Activated naive CD8-positive, alpha-beta T cell treated with anti-CD3 and anti-CD28 coated beads for 36 hours (primary cell): ENCODE measurements around the gene GORAB. TPM values are rescaled to one million over a fixed set of nuclear protein-coding genes. Genes with fewer than 3 reads are reported as not detected.

Experiments used
- DNase-seq: peaks from one replicate; pipeline ENCODE4 v3.0.0; 2021
- H3K27ac Mint-ChIP-seq: one replicate; pipeline ENCODE4 v1.8.0; 2022; ENCODE audit warnings: mild to moderate bottlenecking, moderate library complexity, mixed read lengths
- H3K27me3 Mint-ChIP-seq: one replicate; pipeline ENCODE4 v1.8.0; 2022; ENCODE audit warnings: mild to moderate bottlenecking, mixed read lengths
- H3K36me3 Mint-ChIP-seq: one replicate; pipeline ENCODE4 v1.8.0; 2021; ENCODE audit warnings: mild to moderate bottlenecking, mixed read lengths
- H3K4me1 Mint-ChIP-seq: one replicate; pipeline ENCODE4 v1.8.0; 2021; ENCODE audit warnings: mixed read lengths
- H3K4me3 Mint-ChIP-seq: one replicate; pipeline ENCODE4 v1.8.0; 2022; ENCODE audit warnings: mild to moderate bottlenecking, moderate library complexity, mixed read lengths
- H3K9me3 Mint-ChIP-seq: one replicate; pipeline ENCODE4 v1.8.0; 2022; ENCODE audit warnings: mixed read lengths
- total RNA-seq, 2 experiments: library from RNA; stranded (reverse); gene quantifications; one replicate each; pipeline ENCODE4 v1.2.3, GENCODE V29; 2021

Gene GORAB, protein sequence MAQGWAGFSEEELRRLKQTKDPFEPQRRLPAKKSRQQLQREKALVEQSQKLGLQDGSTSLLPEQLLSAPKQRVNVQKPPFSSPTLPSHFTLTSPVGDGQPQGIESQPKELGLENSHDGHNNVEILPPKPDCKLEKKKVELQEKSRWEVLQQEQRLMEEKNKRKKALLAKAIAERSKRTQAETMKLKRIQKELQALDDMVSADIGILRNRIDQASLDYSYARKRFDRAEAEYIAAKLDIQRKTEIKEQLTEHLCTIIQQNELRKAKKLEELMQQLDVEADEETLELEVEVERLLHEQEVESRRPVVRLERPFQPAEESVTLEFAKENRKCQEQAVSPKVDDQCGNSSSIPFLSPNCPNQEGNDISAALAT
- total RNA-seq, result 10 to 100 TPM; 11.4 to 13.6 TPM

DNA sequence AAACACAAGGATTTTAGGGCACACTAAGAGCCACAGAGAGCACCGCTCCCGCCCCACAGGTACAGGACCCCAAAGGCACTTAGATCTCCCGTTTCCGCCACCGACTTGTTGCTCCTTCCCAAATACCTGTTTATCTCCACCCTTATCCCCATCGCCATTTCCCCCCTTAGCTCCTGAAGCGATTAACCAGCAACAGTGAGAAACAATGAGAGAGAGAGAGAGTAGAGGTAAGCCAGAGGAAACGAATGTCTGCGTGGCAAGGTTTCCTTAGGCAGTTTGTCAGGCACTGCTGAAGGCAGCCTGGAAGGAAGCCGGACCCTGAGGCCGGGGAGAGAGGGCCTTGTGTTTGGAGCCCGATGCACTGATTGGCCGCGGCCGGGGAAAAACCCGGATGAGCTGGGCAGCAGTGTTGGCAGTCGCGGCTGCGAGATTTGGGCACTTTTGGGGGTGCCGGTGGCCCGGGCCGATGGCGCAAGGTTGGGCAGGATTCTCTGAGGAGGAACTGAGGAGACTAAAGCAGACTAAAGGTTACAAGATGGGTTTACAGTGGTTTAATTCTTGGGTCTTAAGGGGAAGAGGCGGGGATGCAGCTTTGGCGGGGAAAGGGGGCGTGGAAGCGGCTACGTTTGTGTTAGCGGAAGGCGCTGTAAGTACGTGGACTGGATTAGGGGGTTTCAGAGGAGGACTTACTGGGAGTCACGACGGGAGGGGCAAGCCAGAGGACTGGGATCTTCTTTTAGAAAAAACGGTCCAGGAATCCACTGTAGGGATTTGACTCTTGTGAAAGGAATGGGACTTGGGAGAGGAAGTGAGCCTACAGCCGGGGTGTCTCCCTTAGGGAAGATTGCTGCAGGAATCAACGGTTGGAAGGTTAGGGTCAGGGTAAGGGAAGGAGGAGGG, at the start of gene GORAB:
TSS of gene GORAB (plus strand) at position 409 of the 900 bp plus-strand sequence. CDS start at position 467, 58 bp downstream.
- peak; percentile 88 for DNase-seq
- Mint-ChIP-seq H3K27me3 (peaks cover 4% of the 10 kb centered on the region), H3K4me3 (no peak within 1 kb of the TSS), H3K4me1 (peaks cover 15% of the 10 kb centered on the region), H3K9me3 (no peaks in the 10 kb centered on the region), H3K27ac (no peak within 1 kb of the TSS), H3K36me3 (peaks cover 14% of the 10 kb centered on the region)

DNA sequence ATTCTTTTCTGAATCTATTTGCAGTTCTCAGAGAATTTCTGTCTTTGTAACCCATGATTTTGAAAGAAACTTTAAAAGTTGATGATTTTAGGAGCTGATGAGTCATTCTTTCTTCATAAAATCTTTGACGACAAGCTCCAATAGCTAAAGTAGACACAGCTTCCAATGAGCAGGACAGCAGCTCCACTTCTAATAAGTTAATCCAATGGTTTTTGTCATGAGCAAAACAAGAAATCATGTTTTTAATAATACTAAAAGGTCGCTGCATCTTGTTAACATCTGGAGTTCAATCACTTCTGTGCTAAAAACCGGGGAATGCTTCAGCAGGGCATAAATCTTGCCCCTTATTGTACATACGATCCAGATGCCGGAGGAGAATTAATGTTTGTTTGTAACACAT, 48.9 kb upstream of the GORAB start:
- Mint-ChIP-seq H3K27me3 (peaks cover 22% of the 10 kb centered on the region), H3K4me1 (no peaks in the 10 kb centered on the region), H3K4me3 (no peak overlapping the region), H3K9me3 (no peaks in the 10 kb centered on the region), H3K27ac (no peak overlapping the region), H3K36me3 (no peaks in the 10 kb centered on the region)
- DNase-seq, result no peak

DNA sequence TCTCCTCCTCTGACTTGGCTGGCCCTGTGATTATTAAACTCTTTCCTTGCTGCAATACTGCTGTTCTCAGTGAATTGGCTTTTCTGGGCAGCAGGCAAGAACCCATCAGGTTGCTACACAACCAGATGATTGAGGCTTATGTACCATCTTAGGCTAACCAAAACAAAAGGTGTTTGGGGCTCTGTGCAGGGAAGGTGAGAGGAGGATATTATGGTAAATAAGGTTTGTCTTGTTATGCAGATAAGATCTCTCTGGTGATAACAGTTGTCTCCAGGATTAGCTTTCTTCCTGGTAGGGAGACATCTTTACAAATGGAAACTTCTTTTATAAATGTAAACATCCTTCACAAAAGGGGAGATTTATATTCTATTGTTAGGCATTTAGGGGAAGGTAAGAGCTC, 44.5 kb upstream of the GORAB start:
- no peak overlapping the region for H3K27ac Mint-ChIP-seq
- no peak overlapping the region for H3K4me3 Mint-ChIP-seq
- no peaks in the 10 kb centered on the region for H3K4me1 Mint-ChIP-seq
- H3K9me3 Mint-ChIP-seq, result no peaks in the 10 kb centered on the region
- no peak for DNase-seq
- H3K27me3 Mint-ChIP-seq, result peaks cover 23% of the 10 kb centered on the region
- no peaks in the 10 kb centered on the region for H3K36me3 Mint-ChIP-seq

DNA sequence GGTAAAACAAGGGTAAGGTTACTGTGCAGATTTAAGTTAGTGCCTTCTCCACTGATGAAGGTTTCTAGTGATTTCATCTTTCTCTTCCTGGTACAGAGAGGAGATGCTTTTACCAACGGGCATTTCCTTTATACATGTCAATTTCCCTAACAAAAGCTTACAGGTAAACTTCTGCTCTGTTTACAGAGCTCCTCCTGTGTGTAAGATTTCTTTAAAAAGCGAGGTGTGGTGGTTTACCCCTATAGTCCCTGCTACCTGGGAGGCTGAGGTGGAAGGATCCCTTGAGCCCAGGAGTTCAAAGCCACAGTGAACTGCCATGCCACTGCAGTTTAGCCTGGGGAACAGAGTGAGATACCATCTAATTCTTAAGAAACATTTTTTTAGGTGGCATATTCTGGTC, 40.7 kb upstream of the GORAB start:
- peaks cover 29% of the 10 kb centered on the region for H3K27me3 Mint-ChIP-seq
- H3K4me1 Mint-ChIP-seq, result peaks cover 6% of the 10 kb centered on the region
- no peak overlapping the region for H3K4me3 Mint-ChIP-seq
- no peak overlapping the region for H3K27ac Mint-ChIP-seq
- no peaks in the 10 kb centered on the region for H3K9me3 Mint-ChIP-seq
- no peak for DNase-seq
- H3K36me3 Mint-ChIP-seq, result no peaks in the 10 kb centered on the region

DNA sequence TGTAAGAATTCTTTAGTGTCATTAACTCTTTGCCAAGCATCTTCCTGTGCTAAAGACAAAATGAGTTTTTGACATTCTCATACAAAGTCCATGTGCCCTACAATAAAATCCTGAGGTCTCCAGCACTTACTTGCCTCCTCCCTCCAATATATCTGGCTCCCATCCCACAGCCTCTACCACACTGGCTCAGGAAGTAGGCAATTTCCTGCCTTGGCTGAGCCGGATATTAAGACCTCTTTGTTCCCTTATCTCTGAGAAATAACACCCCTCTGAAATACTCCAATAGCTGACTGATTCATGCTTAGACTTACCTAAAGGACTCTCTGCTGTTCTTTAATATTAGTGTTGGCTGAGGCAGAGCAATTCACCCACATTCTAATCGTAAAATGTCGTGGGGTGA, 37.6 kb upstream of the GORAB start:
- H3K9me3 Mint-ChIP-seq, result no peaks in the 10 kb centered on the region
- H3K27me3 Mint-ChIP-seq, result peaks cover 24% of the 10 kb centered on the region
- no peak overlapping the region for H3K27ac Mint-ChIP-seq
- H3K4me1 Mint-ChIP-seq, result peaks cover 6% of the 10 kb centered on the region
- H3K36me3 Mint-ChIP-seq, result no peaks in the 10 kb centered on the region
- DNase-seq, result no peak
- H3K4me3 Mint-ChIP-seq, result no peak overlapping the region

DNA sequence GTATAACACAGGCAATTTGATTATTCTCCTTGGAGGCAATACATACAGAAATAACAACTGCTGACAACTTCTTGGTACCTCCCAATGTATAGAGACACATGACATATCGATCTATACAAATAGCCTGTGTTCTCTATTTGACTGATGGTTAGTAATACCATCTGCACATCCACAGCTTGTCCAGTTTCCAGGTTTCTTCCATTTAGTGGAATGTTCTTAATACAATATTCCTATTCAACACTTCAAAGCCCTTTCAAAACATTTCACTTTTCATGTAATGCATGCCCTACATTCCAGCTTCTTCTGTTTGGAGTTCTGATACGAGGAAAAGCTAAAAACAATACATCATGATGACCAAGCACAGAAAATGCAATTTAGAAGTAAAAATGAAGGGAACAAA, 37.0 kb upstream of the GORAB start:
- no peak overlapping the region for H3K27ac Mint-ChIP-seq
- H3K4me3 Mint-ChIP-seq, result no peak overlapping the region
- no peaks in the 10 kb centered on the region for H3K9me3 Mint-ChIP-seq
- H3K4me1 Mint-ChIP-seq, result peaks cover 6% of the 10 kb centered on the region
- no peaks in the 10 kb centered on the region for H3K36me3 Mint-ChIP-seq
- no peak for DNase-seq
- peaks cover 24% of the 10 kb centered on the region for H3K27me3 Mint-ChIP-seq

DNA sequence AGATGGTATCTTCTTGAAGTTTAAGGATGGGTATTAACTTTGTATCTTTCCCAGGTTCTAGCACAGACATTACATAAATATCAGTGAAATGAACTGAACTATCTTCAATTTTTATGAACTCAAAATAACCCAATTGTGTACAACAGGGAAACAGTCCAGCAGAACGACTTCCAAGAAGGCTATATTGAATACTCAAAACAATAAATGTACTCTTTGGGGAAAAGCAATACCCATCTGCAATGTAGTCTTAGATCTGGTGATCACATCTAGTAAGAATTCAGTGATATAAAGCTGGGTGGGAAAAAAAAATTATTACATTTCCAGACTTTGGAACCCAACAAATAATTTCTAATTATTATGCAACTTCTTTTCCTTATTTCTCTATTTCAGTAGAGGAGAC, 33.1 kb upstream of the GORAB start:
- no peaks in the 10 kb centered on the region for H3K36me3 Mint-ChIP-seq
- DNase-seq, result no peak
- H3K27ac Mint-ChIP-seq, result no peak overlapping the region
- peaks cover 6% of the 10 kb centered on the region for H3K4me1 Mint-ChIP-seq
- peaks cover 29% of the 10 kb centered on the region for H3K27me3 Mint-ChIP-seq
- H3K9me3 Mint-ChIP-seq, result no peaks in the 10 kb centered on the region
- no peak overlapping the region for H3K4me3 Mint-ChIP-seq

DNA sequence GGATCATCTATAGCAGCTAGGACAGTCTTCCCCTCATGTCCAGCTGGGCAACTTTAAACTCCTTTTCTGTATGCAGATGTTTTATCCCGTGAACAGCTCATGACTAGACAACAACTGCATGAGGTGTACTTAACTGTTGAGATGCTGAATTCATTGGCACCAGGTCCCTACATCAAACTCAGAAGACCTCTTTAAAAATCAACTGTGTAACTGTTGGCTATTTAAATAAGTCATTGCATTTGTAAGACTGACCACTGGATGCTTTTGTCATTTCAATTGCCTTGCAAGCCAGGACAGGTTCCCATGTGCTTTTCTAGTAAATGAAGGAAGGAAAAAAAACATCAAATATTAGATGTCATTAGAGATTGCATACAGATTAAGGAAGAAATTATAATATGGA, 28.3 kb upstream of the GORAB start:
- Mint-ChIP-seq H3K27me3 (peaks cover 36% of the 10 kb centered on the region), H3K4me1 (no peaks in the 10 kb centered on the region), H3K4me3 (no peak overlapping the region), H3K9me3 (peaks cover 6% of the 10 kb centered on the region), H3K36me3 (no peaks in the 10 kb centered on the region), H3K27ac (no peak overlapping the region)
- no peak for DNase-seq

DNA sequence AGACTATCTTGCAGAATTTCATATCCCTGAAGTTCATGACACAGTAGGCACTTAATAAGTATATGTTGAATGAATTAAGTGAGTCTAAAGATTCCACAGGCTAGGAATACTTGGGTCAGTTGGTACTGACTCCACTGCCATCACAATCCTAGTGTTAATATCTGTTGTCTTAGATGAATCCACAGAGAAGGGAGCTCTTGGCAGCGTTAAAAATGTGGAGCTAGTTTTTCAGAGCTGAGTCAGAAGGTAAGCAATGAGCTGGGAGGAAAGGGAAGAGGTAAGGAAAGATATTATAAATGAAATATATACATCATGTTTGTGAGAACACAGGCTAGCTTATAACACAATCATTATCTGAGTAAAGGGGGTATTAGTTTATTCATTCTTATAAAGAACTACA, 21.8 kb upstream of the GORAB start:
- peaks cover 2% of the 10 kb centered on the region for H3K4me1 Mint-ChIP-seq
- H3K27ac Mint-ChIP-seq, result no peak overlapping the region
- H3K36me3 Mint-ChIP-seq, result no peaks in the 10 kb centered on the region
- no peak for DNase-seq
- H3K9me3 Mint-ChIP-seq, result peaks cover 3% of the 10 kb centered on the region
- peaks cover 25% of the 10 kb centered on the region for H3K27me3 Mint-ChIP-seq
- no peak overlapping the region for H3K4me3 Mint-ChIP-seq

DNA sequence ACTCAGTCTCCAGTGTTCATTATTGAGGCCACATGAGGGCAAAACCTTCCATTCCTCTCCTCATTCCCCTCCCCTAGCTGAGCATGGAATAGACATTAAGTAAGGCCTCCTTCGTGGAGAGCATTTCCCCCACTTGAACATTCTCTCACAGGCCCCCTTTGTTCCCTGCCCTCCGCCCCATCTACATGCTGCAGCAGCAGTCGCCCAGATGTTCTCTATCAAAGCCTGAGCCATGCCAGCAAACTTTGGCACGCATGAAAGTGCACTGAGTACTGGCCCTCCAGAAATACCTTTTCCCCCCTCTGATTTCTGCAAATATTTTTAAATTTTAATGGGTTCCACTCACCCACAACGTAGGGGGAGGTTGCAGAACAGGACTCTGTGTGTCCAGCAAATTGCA, 20.9 kb upstream of the GORAB start:
- DNase-seq, result no peak
- no peaks in the 10 kb centered on the region for H3K9me3 Mint-ChIP-seq
- peaks cover 19% of the 10 kb centered on the region for H3K27me3 Mint-ChIP-seq
- H3K4me1 Mint-ChIP-seq, result peaks cover 2% of the 10 kb centered on the region
- no peak overlapping the region for H3K27ac Mint-ChIP-seq
- no peak overlapping the region for H3K4me3 Mint-ChIP-seq
- H3K36me3 Mint-ChIP-seq, result no peaks in the 10 kb centered on the region

DNA sequence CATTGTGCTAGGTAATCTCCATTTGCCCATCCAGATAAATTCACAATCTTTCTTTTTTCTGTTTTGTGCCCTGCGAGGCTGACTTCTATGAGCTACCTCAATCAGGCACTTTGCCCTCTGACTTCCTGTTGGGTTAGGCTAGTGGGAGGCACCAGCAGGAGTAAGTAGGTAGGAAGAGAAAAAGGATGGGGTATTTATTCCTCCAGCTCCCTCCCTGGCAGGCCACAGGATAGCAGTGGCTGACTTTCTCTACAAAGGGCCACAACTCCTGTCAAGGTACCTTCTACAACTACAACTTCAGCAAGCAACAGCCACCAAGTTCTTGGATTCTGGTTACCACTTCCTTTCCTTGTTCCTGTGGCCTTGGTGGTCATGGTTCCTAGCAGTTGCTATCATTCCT, 18.8 kb upstream of the GORAB start:
- Mint-ChIP-seq H3K27ac (no peak overlapping the region), H3K27me3 (peaks cover 7% of the 10 kb centered on the region), H3K9me3 (no peaks in the 10 kb centered on the region), H3K4me3 (no peak overlapping the region), H3K4me1 (peaks cover 2% of the 10 kb centered on the region), H3K36me3 (no peaks in the 10 kb centered on the region)
- DNase-seq, result no peak

DNA sequence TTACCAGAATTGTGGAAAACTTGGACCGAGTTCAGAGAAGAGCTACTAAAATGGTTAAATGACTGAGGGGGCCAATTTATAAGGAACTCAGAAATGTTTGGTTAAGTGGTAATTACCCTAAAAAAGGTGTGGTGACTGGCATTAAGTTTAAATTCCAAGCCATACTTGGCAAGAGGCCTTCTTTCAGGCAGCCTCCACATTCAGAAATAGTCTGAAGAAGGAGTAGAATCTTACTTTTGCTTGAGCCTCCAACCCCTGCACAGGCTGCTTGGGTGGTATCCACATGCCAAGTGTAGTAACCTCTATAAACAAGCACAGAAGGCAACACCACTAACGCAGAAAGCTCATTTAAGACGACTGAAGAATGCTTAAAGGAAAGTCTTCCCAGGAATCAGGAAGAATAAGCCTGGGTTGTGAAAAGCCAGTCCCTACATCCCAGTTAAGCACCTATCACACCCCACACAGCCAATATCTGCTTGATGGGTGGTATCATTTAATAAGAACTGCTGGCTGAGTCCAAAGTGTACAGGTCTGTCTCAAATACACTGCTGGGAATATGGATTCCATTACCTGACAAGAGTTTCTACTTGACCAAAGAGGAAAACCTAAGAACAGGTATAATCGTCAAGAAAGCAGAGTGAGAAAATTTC, 13.7 kb upstream of the GORAB start:
- Mint-ChIP-seq H3K27ac (no peak overlapping the region), H3K9me3 (no peaks in the 10 kb centered on the region)
- DNase-seq, result no peak

DNA sequence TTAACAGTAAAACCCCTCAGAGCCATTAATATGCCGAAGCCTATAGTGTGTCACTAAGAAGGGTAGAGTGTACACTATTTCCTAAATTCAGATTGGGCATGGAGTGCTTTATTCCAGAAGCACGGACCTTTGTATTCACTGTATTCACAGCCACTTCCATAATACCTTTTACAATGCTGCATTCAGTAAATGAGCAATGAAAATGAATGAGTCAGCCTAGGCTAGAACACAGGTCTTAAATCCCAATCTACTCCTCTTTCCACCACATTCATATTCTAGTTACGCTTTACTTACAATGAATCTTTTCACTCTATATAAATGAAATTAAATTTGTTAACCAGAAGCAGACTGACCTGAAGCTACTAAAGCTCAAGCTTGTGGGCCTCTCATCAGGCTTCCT, 13.0 kb upstream of the GORAB start:
- peaks cover 30% of the 10 kb centered on the region for H3K27me3 Mint-ChIP-seq
- H3K4me3 Mint-ChIP-seq, result no peak overlapping the region
- no peak for DNase-seq
- no peaks in the 10 kb centered on the region for H3K4me1 Mint-ChIP-seq
- H3K9me3 Mint-ChIP-seq, result no peaks in the 10 kb centered on the region
- no peaks in the 10 kb centered on the region for H3K36me3 Mint-ChIP-seq
- H3K27ac Mint-ChIP-seq, result no peak overlapping the region

More for the DNA sequence above, 13.7 kb upstream of the GORAB start:
- Mint-ChIP-seq H3K4me1 (no peaks in the 10 kb centered on the region), H3K27me3 (peaks cover 26% of the 10 kb centered on the region), H3K4me3 (no peak overlapping the region), H3K36me3 (no peaks in the 10 kb centered on the region)

DNA sequence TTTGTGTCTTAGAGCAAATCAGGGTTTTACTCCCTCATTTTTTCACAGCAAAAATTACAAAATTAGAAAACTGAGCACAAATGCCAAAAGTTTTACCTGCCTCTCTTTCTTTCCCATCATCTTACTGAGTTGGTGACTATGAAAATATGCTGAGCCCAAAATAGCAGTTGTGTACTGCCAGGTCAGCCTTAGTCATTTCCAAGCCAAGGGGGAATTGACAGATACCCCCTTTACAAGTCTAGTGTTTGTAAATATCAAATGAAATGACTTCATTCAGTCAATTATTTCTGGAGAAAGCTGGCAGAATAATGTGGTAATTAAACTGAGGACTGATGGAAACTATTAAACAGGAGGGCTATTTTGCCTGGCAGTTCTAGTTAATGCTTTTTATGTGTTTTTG, 11.4 kb upstream of the GORAB start:
- Mint-ChIP-seq H3K4me3 (no peak overlapping the region), H3K9me3 (no peaks in the 10 kb centered on the region), H3K27ac (no peak overlapping the region), H3K27me3 (peaks cover 41% of the 10 kb centered on the region), H3K4me1 (no peaks in the 10 kb centered on the region), H3K36me3 (no peaks in the 10 kb centered on the region)
- no peak for DNase-seq

DNA sequence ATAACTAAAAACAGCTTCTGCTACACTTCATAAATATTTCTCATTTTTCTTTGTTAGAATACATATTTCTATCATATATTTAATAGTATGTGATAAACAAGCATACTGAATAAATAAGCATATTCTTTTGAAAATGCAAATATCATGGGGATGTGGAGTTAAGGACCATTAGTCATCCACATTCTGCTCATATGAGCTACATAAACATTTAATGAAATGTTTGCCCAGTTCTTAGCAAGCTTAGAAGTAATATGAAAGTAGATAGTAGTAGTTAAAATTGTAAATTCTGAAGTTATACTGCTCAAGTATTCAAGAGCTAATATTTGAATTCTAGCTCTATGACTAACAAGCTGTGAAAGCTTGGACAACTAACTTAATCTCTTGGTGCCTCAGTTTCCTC, 10.1 kb upstream of the GORAB start:
- Mint-ChIP-seq H3K36me3 (no peaks in the 10 kb centered on the region), H3K4me1 (no peaks in the 10 kb centered on the region), H3K4me3 (no peak overlapping the region), H3K27me3 (peaks cover 43% of the 10 kb centered on the region), H3K27ac (no peak overlapping the region), H3K9me3 (no peaks in the 10 kb centered on the region)
- DNase-seq, result no peak
